HEK293 (cell line): ENCODE results near the gene NAA20.

Experiments used
- BCL11A ChIP-seq: fragments of 450-650 bp; formaldehyde crosslinking; IDR thresholded peaks from 2 replicates; pipeline ENCODE4 v1.5.1; 2016; ENCODE audit warnings: low read depth, missing biosample characterization, missing genetic modification characterization
- FEZF1 ChIP-seq: fragments of 450-650 bp; formaldehyde crosslinking; IDR thresholded peaks from 2 replicates; pipeline ENCODE4 v1.5.1; 2016; ENCODE audit warnings: missing biosample characterization, missing genetic modification characterization
- KLF9 ChIP-seq: fragments of 450-650 bp; formaldehyde crosslinking; IDR thresholded peaks from 2 replicates; pipeline ENCODE4 v1.5.1; 2016; ENCODE audit warnings: missing biosample characterization, missing genetic modification characterization, low read depth
- SP2 ChIP-seq: fragments of 450-650 bp; formaldehyde crosslinking; IDR thresholded peaks from 2 replicates; pipeline ENCODE4 v1.5.1; 2016; ENCODE audit warnings: missing biosample characterization, missing genetic modification characterization
- WT1 ChIP-seq: fragments of 450-650 bp; formaldehyde crosslinking; IDR thresholded peaks from 2 replicates; pipeline ENCODE4 v1.5.1; 2016; ENCODE audit warnings: missing biosample characterization, missing genetic modification characterization
- ZBTB1 ChIP-seq: fragments of 450-650 bp; formaldehyde crosslinking; IDR thresholded peaks from 2 replicates; pipeline ENCODE4 v1.5.1; 2016; ENCODE audit warnings: missing biosample characterization, missing genetic modification characterization
- ZBTB20 ChIP-seq: fragments of 450-650 bp; formaldehyde crosslinking; IDR thresholded peaks from 2 replicates; pipeline ENCODE4 v1.5.1; 2016; ENCODE audit warnings: missing biosample characterization, missing genetic modification characterization
- ZFP41 ChIP-seq: fragments of 450-650 bp; formaldehyde crosslinking; IDR thresholded peaks from 2 replicates; pipeline ENCODE4 v1.5.1; 2016; ENCODE audit warnings: missing biosample characterization, missing genetic modification characterization, borderline replicate concordance
- ZNF138 ChIP-seq: fragments of 450-650 bp; formaldehyde crosslinking; IDR thresholded peaks from 2 replicates; pipeline ENCODE4 v1.5.1; 2016; ENCODE audit warnings: missing biosample characterization, missing genetic modification characterization, borderline replicate concordance
- ZNF148 ChIP-seq: fragments of 450-650 bp; formaldehyde crosslinking; IDR thresholded peaks from 2 replicates; pipeline ENCODE4 v1.5.0; 2017; ENCODE audit warnings: missing biosample characterization, missing genetic modification characterization, borderline replicate concordance
- ZNF2 ChIP-seq: fragments of 450-650 bp; formaldehyde crosslinking; IDR thresholded peaks from 2 replicates; pipeline ENCODE4 v1.5.1; 2016; ENCODE audit warnings: missing biosample characterization, missing genetic modification characterization
- ZNF23 ChIP-seq: fragments of 450-650 bp; formaldehyde crosslinking; IDR thresholded peaks from 2 replicates; pipeline ENCODE4 v1.5.1; 2016; ENCODE audit warnings: missing biosample characterization, missing genetic modification characterization, borderline replicate concordance
- ZNF26 ChIP-seq: fragments of 450-650 bp; formaldehyde crosslinking; IDR thresholded peaks from 2 replicates; pipeline ENCODE4 v1.5.1; 2016; ENCODE audit warnings: missing biosample characterization, missing genetic modification characterization
- ZNF266 ChIP-seq: fragments of 450-650 bp; formaldehyde crosslinking; IDR thresholded peaks from 2 replicates; pipeline ENCODE4 v1.5.1; 2016; ENCODE audit warnings: missing biosample characterization, missing genetic modification characterization, low read depth
- ZNF274 ChIP-seq, 2 experiments: fragments of 200-500 bp in 1 of 2; fragments of 450-650 bp in 1 of 2; sonication (Bioruptor generic) in 1 of 2; formaldehyde crosslinking in 1 of 2; IDR thresholded peaks; 2 replicates each; pipeline versions ENCODE4 v1.5.1 to v1.6.1; 2014 to 2016; ENCODE audit warnings: borderline replicate concordance in 1 of 2, inconsistent platforms in 1 of 2, low read length in 1 of 2, missing biosample characterization in 1 of 2, missing genetic modification characterization in 1 of 2
- ZNF426 ChIP-seq: fragments of 450-650 bp; formaldehyde crosslinking; IDR thresholded peaks from 2 replicates; pipeline ENCODE4 v1.5.1; 2017; ENCODE audit warnings: missing biosample characterization, missing genetic modification characterization, mild to moderate bottlenecking, inconsistent platforms, moderate library complexity
- ZNF449 ChIP-seq: fragments of 450-650 bp; formaldehyde crosslinking; IDR thresholded peaks from 2 replicates; pipeline ENCODE4 v1.5.1; 2017; ENCODE audit warnings: missing biosample characterization, mild to moderate bottlenecking, missing genetic modification characterization, moderate library complexity
- ZNF521 ChIP-seq: fragments of 450-650 bp; formaldehyde crosslinking; IDR thresholded peaks from 2 replicates; pipeline ENCODE4 v1.5.1; 2017; ENCODE audit warnings: missing biosample characterization, mild to moderate bottlenecking, missing genetic modification characterization
- ZNF621 ChIP-seq: fragments of 450-650 bp; formaldehyde crosslinking; IDR thresholded peaks from 2 replicates; pipeline ENCODE4 v1.5.1; 2017; ENCODE audit warnings: missing biosample characterization, missing genetic modification characterization
- ZNF629 ChIP-seq: fragments of 450-650 bp; formaldehyde crosslinking; IDR thresholded peaks from 2 replicates; pipeline ENCODE4 v1.5.1; 2017; ENCODE audit warnings: missing biosample characterization, missing genetic modification characterization
- ZNF670 ChIP-seq: fragments of 450-650 bp; formaldehyde crosslinking; IDR thresholded peaks from 2 replicates; pipeline ENCODE4 v1.5.1; 2016; ENCODE audit warnings: missing biosample characterization, missing genetic modification characterization, low read depth
- ZNF677 ChIP-seq: fragments of 450-650 bp; IDR thresholded peaks from 2 replicates; pipeline ENCODE4 v1.5.0; 2018; ENCODE audit warnings: missing biosample characterization, mild to moderate bottlenecking, missing genetic modification characterization, moderate library complexity
- ZNF768 ChIP-seq: fragments of 450-650 bp; formaldehyde crosslinking; IDR thresholded peaks from 2 replicates; pipeline ENCODE4 v1.5.1; 2018; ENCODE audit warnings: missing biosample characterization, mild to moderate bottlenecking, missing genetic modification characterization
- ZNF777 ChIP-seq: fragments of 450-650 bp; formaldehyde crosslinking; IDR thresholded peaks from 2 replicates; pipeline ENCODE4 v1.5.1; 2017; ENCODE audit warnings: missing biosample characterization, missing genetic modification characterization, borderline replicate concordance
- ZXDB ChIP-seq: fragments of 450-650 bp; formaldehyde crosslinking; IDR thresholded peaks from 2 replicates; pipeline ENCODE4 v1.5.1; 2016; ENCODE audit warnings: missing biosample characterization, missing genetic modification characterization
- TF ChIP-seq, protein P1 (sequence below): fragments of 450-650 bp; formaldehyde crosslinking; IDR thresholded peaks from 2 replicates; pipeline ENCODE4 v1.5.1; 2016; ENCODE audit warnings: missing biosample characterization, missing genetic modification characterization, borderline replicate concordance
- TF ChIP-seq, protein P2 (sequence below): fragments of 450-650 bp; formaldehyde crosslinking; IDR thresholded peaks from 2 replicates; pipeline ENCODE4 v1.5.1; 2016; ENCODE audit warnings: missing biosample characterization, missing genetic modification characterization
- TF ChIP-seq, protein P3 (sequence below): fragments of 450-650 bp; formaldehyde crosslinking; IDR thresholded peaks from 2 replicates; pipeline ENCODE4 v1.5.1; 2017; ENCODE audit warnings: missing biosample characterization, missing genetic modification characterization

Gene NAA20

DNA sequence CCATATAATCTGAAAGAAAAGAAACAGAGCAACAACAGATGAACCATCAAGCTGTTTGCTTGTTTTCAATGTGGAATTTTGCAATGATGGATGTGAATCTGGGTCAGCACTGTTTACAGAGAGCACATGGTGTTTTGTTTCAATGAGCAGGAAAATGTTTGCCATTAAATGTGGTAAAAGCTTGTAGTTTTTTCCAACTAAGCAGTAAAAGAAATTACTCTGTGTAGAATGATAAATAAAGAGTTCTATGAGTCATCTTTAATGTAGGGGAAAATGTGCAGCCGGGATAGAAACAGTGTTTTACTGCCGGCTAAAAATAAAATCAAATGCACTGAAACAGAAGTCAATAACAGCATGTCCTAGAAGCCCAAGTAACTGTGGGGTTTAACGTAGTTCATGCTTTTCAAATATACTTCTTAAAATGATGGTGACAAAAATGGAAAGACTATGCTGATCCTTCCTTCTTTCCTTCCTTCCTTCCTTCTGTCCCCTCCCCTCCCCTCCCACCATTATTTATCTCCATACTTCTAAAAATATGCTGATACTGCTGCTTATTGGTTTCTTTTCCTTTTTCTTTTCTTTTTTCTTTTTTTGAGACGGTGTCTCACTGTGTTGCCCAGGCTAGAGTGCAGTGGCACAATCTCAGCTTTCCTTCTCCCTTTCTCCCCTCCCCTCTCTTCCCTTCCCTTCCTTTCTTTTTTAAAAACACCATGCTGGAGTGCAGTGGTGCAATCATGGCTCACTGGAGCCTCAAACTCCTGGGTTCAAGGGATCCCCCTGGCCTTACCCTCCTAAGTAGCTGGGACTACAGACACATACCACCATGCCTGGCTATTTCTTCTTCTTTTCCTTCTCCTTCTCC, 6.3 kb upstream of the NAA20 start (continued):
- TF ChIP-seq ZNF274 (IDR thresholded peaks at IDR 0.05; ENCODE audit: low read length), result no peak
- no peak for TF ChIP-seq ZNF274 (tag by site-specific recombination; IDR thresholded peaks at IDR 0.05; ENCODE audit: borderline replicate concordance)
- no peak for TF ChIP-seq ZNF768 (tag by site-specific recombination)
- TF ChIP-seq ZNF670 (tag by site-specific recombination), result no peak
- peak; percentile 69; the same call in 1 of the 2 replicates for TF ChIP-seq BCL11A (tag by site-specific recombination)
- TF ChIP-seq ZNF23 (tag by site-specific recombination), result no peak
- no peak for TF ChIP-seq ZNF138
- TF ChIP-seq, protein P1, sequence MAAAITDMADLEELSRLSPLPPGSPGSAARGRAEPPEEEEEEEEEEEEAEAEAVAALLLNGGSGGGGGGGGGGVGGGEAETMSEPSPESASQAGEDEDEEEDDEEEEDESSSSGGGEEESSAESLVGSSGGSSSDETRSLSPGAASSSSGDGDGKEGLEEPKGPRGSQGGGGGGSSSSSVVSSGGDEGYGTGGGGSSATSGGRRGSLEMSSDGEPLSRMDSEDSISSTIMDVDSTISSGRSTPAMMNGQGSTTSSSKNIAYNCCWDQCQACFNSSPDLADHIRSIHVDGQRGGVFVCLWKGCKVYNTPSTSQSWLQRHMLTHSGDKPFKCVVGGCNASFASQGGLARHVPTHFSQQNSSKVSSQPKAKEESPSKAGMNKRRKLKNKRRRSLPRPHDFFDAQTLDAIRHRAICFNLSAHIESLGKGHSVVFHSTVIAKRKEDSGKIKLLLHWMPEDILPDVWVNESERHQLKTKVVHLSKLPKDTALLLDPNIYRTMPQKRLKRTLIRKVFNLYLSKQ, result no peak
- TF ChIP-seq, protein P2, sequence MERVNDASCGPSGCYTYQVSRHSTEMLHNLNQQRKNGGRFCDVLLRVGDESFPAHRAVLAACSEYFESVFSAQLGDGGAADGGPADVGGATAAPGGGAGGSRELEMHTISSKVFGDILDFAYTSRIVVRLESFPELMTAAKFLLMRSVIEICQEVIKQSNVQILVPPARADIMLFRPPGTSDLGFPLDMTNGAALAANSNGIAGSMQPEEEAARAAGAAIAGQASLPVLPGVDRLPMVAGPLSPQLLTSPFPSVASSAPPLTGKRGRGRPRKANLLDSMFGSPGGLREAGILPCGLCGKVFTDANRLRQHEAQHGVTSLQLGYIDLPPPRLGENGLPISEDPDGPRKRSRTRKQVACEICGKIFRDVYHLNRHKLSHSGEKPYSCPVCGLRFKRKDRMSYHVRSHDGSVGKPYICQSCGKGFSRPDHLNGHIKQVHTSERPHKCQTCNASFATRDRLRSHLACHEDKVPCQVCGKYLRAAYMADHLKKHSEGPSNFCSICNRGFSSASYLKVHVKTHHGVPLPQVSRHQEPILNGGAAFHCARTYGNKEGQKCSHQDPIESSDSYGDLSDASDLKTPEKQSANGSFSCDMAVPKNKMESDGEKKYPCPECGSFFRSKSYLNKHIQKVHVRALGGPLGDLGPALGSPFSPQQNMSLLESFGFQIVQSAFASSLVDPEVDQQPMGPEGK (tag by site-specific recombination), result no peak
- TF ChIP-seq ZNF426 (tag by site-specific recombination), result no peak
- TF ChIP-seq, protein P3, sequence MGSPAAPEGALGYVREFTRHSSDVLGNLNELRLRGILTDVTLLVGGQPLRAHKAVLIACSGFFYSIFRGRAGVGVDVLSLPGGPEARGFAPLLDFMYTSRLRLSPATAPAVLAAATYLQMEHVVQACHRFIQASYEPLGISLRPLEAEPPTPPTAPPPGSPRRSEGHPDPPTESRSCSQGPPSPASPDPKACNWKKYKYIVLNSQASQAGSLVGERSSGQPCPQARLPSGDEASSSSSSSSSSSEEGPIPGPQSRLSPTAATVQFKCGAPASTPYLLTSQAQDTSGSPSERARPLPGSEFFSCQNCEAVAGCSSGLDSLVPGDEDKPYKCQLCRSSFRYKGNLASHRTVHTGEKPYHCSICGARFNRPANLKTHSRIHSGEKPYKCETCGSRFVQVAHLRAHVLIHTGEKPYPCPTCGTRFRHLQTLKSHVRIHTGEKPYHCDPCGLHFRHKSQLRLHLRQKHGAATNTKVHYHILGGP (tag by site-specific recombination), result no peak
- TF ChIP-seq ZNF677 (tag by site-specific recombination), result no peak
- TF ChIP-seq ZNF148 (tag by site-specific recombination), result no peak
- no peak for TF ChIP-seq ZBTB20 (tag by site-specific recombination)
- TF ChIP-seq WT1 (tag by site-specific recombination), result peak; percentile 40; the same call in 1 of the 2 replicates
- peak; percentile 71 for TF ChIP-seq FEZF1
- TF ChIP-seq ZNF26 (tag by site-specific recombination), result no peak
- TF ChIP-seq ZXDB (tag by site-specific recombination), result peak; percentile 47; the same call in 1 of the 2 replicates
- TF ChIP-seq ZFP41, result no peak
- no peak for TF ChIP-seq ZNF521 (tag by site-specific recombination)
- peak; percentile 42; the same call in 1 of the 2 replicates for TF ChIP-seq ZNF629
- TF ChIP-seq SP2 (tag by site-specific recombination), result no peak
- no peak for TF ChIP-seq ZNF266
- TF ChIP-seq ZNF777 (tag by site-specific recombination), result no peak
- TF ChIP-seq ZBTB1 (tag by site-specific recombination), result peak; percentile 45; the same call in 1 of the 2 replicates
- no peak for TF ChIP-seq ZNF621 (tag by site-specific recombination)
- TF ChIP-seq ZNF449 (tag by site-specific recombination), result 0 out of 2 replicates have a peak, but pooled peaks have one; percentile 20
- no peak for TF ChIP-seq ZNF2 (tag by site-specific recombination)
- TF ChIP-seq KLF9 (tag by site-specific recombination), result no peak
